NCI-H1092 treated with DMSO at 0.1 percent for 48 hours (cell line): ENCODE measurements around the gene CLDN11.

Experiments
- DNase-seq: peaks from one replicate; lab custom pipeline; 2025; lab: John Stamatoyannopoulos, UW

Gene CLDN11

DNA sequence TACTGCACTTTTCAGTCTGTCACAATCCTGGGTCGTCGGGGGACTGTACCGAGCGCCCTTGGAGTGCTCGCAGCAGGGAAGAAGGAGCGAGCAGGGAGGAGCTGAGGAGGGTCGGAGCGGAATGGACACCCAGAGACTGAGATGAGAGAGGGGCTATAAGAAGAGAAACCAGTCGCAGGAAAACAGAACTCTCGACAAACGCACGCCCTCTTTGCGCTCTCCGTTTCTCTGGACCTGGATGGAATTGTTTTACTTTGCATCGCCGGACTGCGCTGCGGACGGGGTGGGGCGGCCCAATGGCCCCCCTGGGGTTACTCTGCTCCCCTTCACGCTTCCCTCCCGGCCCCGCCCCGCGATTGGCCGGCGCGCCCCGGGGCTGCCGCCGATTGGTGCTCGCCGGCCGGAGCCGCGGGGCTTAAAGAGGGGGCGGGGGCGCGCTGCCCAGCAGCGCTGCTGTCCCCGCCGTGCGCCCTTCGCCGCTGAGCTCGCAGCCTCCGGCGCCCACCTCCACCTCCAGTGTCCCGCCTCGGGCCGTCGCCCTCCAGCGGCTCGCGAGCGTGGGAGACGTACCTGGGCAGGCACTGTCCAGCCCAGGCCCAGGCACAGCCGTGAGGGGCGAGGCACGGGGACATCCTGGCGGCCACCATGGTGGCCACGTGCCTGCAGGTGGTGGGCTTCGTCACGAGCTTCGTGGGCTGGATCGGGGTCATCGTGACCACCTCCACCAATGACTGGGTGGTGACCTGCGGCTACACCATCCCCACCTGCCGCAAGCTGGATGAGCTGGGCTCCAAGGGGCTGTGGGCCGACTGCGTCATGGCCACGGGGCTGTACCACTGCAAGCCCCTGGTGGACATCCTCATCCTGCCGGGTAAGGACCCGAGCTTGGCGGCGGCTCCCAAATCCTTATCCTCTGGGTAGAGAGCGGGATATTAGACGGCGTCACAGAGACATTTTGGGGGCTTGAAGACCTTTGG lies at the start of gene CLDN11:
TSS of gene CLDN11 (plus strand) at position 447 of the 977 bp plus-strand sequence. CDS start at position 646, 199 bp downstream.
- peak; percentile 55 for DNase-seq

DNA sequence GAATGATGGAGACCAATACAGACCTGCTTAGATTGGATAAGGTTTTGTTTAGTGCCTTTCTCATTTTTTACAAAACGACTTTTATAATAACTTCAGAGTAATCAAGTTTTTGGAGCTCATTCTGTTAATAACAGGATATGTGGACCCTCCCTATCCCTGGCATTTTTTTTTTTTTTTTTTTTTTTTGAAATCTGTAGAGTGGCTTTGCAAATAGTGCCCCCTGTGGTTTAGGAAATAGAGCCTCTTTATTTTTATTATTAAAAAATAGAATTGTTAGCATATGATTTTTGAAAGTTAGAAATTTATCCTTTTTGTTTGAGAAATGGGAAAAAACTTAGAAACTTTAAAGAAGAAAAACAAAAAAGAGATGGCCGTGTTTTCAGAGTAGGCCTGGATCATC lies 49.7 kb upstream of the CLDN11 start:
- DNase-seq, result peak; percentile 9

DNA sequence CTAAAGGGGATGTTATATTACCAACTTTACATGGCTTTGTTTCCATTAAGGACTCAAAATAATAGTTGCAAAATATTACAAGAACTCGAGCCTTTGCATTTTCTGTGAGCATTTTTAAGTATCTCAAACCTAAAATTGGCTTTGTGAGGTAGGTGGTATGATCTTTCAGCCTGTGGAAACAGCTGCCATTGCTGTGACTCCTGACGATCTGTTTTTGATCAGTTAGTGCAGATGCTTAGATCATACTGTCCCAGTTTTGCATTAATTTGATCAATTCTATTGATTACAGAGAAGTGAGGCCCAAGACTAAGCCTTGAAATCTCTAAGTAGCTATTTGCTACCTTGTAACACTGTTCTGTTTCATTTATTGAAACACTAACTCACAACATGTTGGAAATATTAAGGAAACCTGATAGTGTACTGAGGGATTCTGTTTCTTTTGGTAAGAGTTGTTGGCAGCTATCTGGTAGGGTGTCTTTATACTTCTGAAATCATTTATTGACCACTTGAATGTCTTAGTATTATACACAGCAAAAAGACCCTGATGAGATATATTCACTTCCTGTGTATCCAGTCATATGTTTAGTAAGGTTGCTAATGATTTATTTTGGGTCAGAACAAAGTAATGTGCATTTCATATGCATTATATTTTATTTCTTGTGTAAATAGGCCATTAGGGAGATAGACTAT lies 46.3 kb upstream of the CLDN11 start:
- DNase-seq, result peak; percentile 79

DNA sequence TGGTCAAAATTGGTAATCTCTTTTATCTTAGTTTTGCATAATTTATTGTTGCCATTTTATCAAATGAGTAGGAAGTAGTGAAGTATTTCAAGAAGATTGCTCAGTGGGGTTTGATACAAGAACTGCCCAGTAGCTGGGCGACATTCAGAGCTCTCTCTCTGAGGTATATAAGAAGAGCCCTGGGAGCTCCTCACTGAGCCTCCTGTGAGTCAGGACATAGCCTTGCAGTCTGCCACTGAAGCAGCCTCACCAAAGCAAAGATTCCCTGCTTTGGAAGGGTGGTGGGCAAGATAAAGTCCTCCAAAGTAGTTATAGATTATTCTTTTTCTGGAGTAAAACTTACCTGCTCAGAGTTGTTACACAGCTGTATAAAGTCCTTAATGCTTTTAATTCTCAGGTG lies 35.1 kb upstream of the CLDN11 start:
- no peak for DNase-seq

DNA sequence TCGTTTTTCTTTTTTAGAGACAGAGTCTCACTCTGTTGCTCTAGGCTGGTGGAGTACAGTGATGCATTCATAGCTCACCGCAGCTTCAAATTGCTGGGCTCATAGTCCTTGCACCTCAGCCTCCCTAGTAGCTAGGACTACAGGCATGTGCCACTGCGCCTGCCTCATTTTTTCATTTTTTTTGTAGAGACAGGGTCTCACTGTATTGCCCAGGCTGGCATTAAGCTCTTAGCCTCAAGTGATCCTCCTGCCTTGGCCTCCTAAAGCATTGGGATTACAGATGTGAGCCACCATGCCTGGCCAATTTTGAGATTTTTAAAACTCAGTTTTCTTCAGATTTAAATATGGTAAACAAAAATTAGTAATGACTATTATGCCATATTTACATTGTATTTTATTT lies 32.2 kb upstream of the CLDN11 start:
- no peak for DNase-seq

DNA sequence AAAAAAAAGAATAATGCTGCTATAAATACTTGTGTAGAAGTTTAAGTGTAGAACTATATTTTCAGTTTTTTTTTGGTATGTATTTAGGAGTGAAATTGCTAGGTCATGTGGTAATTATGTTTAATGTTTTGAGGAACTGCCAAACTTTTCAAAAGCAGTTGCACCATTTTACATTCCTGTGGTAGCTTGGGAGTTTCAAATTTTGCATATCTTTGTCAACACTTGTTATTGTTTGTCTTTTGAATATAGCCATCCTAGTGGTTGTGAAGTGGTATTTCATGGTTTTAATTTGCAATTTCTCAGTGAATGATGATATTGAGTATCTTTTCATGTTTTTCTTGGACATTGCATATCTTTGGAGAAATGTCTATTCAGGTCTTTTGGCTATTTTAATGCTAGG lies 30.7 kb upstream of the CLDN11 start:
- DNase-seq, result no peak

DNA sequence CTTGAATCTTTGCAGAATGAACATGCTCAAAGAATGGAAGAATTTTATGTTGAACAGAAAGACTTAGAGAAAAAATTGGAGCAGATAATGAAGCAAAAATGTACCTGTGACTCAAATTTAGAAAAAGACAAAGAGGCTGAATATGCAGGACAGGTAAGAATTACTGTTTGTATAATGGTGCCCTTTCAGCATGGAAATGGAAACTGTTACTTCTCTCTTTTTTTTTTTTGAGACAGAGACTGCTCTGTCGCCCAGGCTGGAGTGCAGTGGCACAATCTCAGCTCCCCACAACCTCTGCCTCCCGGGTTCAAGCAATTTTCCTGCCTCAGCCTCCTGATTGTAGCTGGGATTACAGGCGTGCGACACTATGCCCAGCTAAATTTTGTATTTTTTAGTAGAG lies 27.6 kb upstream of the CLDN11 start:
- no peak for DNase-seq

DNA sequence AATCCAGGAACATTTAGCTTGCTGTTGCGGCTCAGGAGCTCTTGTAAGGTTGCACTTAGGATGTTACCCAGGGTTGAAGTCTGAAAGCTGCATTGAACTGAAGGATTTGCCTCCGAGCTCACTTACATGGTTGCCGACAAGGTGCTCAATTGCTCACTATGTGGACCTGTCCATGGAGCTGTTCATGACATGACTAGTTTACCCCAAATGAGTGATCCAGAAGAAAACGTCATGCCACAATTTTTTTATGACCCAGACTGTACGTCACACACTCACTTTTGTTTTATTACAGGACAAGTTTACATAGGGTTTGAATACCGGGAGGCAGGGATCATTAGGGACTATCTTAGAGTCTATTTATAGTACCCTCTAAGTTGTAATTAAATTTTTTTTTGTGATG lies 21.0 kb upstream of the CLDN11 start:
- no peak for DNase-seq

DNA sequence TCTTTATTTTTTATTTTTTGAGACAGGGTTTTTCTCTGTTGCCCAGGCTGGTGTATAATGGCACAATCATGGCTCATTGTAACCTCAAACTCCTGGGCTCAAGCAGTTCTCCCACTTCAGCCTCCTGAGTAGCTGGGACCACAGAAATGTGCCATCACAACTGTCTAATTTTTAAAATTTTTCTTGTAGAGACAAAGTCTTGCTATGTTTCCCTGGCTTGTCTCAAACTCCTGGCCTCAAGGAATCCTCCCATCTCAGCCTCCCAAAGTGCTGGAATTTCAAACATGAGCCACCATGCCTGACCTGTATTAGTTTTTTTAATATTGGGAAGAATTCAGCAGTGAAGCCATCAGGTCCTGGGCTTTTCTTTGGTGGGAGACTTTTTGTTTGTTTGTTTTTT lies 13.6 kb upstream of the CLDN11 start:
- DNase-seq, result no peak

DNA sequence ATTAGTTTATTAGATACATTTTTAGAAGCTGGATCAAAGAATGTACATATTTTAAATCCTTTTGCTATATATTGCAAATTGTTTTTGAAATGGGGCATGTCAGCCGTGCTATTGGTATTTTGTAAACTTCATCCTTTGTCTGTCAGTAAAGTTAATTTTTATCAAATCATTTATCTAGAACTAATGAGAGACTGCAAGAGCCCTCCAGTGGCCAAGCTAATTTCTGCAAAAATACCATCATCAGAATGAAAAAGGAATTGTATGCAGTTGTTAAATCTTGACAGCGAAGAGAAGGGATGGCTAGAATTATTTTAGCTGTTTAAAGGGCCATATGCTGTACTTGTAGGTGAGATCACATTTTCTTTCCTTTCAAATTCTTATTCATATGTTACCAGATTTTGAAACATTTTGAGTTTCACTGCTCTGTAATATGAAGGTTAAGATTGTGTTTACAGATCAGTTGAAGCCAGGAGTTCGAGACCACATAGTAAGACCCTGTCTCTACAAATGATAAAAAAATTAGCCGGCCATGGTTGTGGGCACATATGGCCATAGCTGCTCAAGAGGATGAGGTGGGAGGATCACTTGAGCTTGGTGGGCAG lies 8.1 kb upstream of the CLDN11 start:
- peak; percentile 20 for DNase-seq

DNA sequence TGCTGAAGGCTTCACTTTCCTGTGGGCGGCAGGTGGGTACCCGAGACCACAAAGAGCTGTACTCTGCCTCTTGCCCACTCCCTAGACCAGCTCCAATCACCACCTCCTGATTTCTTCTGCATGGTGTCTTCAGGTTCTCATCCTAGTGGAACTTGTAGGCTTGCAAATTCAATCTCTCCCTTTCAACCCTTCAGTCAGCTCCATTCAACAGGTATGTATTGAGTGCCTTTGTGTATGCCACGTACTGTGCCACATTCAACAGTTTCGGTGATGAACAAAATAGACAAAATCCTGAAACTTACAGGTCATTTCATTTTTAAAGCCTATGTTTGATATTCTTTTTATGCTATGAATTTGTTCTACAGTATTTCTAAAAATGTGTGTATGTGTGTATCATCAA lies 5.4 kb upstream of the CLDN11 start:
- DNase-seq, result no peak

DNA sequence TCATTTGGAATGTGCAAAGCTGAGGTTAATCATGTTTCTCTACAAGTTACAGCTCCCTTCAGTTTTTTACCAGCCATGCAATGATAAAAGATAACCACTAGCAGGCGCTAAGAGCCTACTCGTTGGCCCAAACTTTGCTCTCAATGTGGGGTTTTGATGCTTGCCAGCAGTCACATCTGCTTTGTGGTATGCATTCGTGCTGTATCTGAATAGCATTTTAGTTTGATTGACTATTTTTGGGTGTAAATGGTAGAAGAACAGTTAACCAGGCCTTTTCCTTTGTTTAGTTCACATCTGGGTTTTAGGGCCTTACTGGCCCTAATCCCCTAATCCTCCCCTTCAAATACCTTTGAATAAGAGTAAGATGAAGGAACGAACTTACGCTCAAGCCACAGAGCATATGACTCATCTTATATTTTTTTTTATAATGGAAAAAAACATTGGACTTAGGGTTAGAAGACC lies 4.4 kb upstream of the CLDN11 start:
- DNase-seq, result peak; percentile 64

DNA sequence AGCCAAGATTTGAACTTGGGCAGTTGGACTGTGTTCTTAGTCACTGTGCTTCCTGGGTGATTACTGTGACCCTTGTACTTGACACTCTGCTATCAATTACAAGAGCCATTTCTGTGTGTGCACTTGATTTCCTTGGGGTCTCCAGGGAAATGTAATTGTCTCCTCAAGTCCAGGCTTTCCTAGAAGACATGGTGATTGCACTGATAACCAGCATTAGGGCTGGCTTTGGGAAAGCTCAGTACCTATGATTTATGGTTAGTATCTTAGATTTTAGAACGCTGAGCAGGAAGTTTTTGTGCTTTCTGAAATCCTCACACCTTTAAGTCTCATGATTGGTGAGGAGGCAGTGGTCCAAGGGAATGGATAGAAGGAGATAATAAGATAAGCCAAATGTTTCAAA lies 1.6 kb upstream of the CLDN11 start:
- DNase-seq, result no peak

DNA sequence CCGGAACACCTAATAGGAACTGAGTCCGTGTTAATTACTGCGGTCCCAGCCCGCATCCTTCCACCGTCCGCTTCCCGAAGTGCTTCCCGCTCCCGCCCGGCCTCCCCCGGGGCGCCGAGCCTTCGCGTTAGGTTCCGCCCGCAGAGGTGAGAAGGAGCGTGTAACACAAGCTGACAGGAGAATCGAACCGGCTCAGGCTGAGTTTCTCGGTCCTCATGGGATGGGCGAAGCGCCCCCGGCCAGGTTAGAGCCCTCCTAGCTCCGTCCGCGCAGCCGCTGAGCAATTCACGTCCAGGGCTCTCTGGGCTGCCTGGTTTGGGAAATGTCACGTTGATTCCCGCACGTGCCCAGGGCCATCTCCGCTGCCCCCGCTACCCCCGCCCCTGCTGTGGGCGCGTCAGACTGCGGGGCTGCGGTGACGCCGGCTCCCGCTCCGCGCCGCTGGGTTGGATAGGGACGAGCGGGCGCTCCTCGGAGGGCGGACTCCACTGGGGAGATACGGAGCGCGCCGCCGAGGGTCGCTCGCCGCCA lies 954 bp downstream of the CLDN11 start:
- DNase-seq, result no peak

DNA sequence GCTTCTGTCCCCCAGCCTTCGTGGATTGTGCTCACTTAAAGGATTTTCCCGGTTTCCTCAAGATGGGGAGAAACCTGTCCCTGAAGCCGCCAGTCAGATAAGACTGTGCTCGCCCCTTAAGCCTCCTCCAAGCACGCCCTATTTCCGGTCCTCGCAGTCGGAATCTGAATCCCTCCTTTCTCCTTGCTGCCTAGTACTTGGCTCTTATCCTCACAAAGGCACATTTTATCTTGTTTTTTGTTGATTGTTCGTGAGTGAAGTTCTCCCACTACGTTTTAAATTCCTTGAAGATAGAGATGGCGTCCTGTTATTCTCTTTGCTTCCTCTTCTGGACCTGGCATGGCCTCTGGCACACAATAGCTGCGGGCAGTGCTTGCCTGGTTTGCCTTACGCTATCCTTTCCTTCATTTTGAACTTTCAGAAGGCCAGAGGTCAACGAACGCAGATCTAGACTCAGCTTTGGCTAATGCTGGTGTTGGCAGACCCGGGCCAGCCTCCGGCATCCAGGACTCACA lies 1.7 kb downstream of the CLDN11 start:
- no peak for DNase-seq

DNA sequence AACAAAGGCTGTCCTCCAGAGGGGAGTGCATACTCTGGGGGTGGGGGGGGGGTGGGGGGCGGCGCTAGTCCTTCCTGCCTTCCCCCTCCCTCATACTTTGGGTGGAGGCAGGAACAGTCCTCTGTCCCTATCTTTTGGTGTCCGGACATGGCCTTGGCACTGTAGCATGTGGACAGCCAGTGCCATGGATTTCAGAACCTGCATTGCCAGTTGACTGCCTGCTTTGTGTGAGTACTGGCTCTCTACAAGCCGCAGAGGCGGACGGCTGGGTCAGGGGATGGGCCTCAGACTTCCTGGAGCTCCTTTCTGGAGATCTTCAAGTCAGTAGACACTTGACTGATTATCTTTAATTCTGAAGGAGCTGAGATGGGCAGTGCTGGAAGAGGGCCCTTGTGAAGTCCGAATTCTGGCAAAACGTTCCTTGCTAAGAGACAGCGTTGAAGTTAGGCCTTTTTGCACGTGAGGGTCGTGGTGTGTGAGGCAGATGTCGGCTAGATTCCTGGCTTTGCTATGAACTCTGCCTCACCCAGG lies 2.5 kb downstream of the CLDN11 start:
- DNase-seq, result no peak

DNA sequence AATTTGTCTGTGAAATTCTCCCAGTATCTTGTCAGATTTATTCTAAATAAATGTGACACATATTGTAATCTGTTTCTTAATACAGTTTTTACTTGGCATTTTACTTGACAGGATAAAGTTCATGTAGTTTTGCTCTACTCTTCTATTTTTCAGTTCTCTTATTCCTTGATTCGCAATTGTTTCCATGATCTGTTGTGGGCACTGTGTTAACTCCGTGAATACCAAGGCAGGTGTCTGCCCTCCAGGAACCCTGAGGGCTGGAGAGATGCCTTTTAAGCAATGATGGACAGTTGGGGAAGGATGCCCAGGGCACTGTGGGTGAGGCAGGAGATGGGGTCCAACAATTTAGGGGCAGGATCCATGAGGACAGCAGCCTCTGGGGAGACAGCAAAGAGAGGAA lies 3.1 kb downstream of the CLDN11 start:
- no peak for DNase-seq

DNA sequence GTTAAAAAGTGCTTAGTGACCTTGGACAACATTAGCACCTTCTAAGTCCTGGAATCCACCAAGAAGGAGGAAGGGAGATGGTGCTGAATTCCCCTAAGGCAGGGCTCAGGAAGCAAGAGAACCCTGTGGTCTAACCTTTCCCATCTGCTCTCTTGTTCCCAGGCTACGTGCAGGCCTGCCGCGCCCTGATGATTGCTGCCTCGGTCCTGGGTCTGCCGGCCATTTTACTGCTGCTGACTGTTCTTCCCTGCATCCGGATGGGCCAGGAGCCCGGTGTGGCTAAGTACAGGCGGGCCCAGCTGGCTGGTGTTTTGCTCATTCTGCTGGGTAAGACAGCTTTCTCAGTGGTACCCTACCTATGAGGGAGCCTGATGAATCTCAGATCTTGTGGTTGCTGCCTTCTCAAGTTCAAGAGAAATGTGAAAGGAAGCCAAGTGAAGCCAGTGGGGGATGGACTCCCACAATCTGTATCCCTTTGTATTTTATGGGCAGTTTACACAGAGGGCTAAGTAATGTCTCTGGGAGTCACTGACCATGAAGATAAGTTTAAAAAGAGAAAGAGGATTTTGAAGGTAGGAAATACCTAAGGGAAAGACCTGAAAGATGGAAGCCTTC lies 4.4 kb downstream of the CLDN11 start:
- no peak for DNase-seq

DNA sequence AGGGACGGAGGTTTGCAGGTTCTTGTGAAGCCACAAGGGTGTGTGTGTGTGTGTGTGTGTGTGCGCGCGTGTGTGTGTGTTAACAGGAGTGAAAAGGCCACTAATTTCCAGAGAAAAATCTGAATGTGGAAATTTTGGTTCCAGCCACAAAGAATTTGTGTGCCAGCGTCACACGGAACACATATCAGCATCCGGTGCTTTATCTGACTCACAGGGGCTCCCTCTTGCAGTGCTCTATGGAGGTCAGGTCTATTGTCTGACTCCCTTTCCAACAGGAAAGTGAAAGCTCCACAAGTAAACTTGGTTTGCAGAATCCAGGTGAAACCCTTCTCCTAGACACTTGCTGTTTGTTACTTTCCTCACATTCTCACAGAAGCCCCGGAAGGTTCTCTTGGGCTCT lies 6.2 kb downstream of the CLDN11 start:
- no peak for DNase-seq

DNA sequence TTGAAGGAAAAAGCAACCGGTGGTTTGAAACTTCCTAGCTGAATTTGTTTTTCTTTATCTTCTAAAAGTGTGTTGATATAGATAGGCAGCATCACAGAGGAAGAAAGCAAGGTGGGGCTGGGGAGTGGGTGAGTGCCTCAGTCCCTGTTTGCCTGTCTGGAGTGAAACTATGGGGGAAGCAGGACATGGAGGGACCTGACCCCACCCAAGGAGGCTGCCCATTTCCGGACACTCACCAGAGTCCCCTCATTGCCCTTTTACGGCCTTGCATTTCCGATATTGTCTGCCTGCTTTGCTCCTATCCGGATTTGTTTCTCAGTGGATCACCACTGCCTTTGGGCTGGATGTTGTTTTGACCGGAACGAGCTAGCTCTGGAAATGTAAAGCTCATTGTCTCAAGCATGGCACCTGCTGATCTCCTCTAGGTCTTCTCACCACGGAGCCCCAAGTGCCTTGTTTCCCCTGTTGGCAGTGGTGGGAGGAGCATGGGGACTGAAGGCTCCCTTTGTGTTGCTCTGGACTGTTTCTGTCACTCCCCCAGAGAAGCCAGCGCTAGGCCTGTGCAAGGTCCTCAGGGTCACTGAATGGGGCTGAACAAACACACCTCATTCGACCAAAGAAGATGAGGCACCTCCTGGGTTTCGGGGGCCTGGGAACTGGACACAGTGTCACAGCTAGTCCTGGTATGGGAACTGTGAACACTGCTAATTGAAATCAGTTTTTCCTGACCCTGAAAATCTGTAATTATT lies 7.0 kb downstream of the CLDN11 start:
- DNase-seq, result no peak
